Activated CD4-positive, alpha-beta memory T cell treated with anti-CD3 and anti-CD28 coated beads, Interleukin-2, amount 10 ng/mL, durations not matched to agents 7 days and 5 days (primary cell): ENCODE data around the gene TEX2. TPM values are rescaled to one million over a fixed set of nuclear protein-coding genes. Genes with fewer than 3 reads are reported as not detected.

Experiments
- CTCF ChIA-PET: fragments of 350-600 bp; sonication (Branson Sonifier 250); formaldehyde crosslinking; loops from one replicate; lab custom pipeline; 2021; ENCODE audit warnings: antibody characterized with exemption, inconsistent platforms; lab: Charles Lee
- POLR2A ChIA-PET: fragments of 350-600 bp; sonication (Branson Sonifier 250); formaldehyde crosslinking; loops from one replicate; lab custom pipeline; 2021; ENCODE audit warnings: antibody characterized with exemption; lab: Charles Lee
- DNase-seq: peaks from one replicate; pipeline ENCODE4 v3.0.0-alpha.2; 2020
- H3K27ac Mint-ChIP-seq: one replicate; pipeline ENCODE4 v1.8.0; 2021; ENCODE audit warnings: mild to moderate bottlenecking, mixed read lengths
- H3K27me3 Mint-ChIP-seq: one replicate; pipeline ENCODE4 v1.8.0; 2021; ENCODE audit warnings: mixed read lengths
- H3K36me3 Mint-ChIP-seq: one replicate; pipeline ENCODE4 v1.8.0; 2021; ENCODE audit warnings: low read depth, mixed read lengths
- H3K4me1 Mint-ChIP-seq: one replicate; pipeline ENCODE4 v1.8.0; 2021; ENCODE audit warnings: mixed read lengths
- H3K4me3 Mint-ChIP-seq: one replicate; pipeline ENCODE4 v1.8.0; 2021; ENCODE audit warnings: mild to moderate bottlenecking, mixed read lengths
- H3K9me3 Mint-ChIP-seq: one replicate; pipeline ENCODE4 v1.8.0; 2021; ENCODE audit warnings: mixed read lengths
- total RNA-seq, 2 experiments: library from RNA; stranded (reverse); gene quantifications; one replicate each; pipeline ENCODE4 v1.2.3, GENCODE V29; 2021

Gene TEX2
- total RNA-seq, 2 experiments from 2014 or later, result 10.5 to 12.4 TPM

DNA sequence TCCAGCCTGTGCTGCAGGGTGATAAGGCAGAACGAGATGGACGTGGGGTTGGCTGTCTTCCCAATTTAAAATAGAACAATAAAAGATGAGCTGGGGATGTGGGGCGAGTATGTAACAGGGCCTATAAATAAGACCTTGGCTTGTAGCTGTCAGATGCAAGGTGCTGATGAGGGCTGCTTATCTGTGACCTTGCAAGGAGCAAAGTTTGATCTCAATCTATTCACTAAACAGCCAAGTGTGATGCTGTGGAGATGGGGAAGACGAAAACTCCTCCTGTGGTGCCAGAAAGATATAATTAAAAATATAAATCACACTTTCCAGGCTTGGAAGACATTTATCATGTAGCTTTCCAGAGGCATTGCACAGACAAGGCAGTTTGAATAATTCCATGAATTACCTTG, 26.7 kb upstream of the TEX2 start:
- POLR2A ChIA-PET, result no interaction called here
- Mint-ChIP-seq H3K27me3 (peaks cover 3% of the 10 kb centered on the region), H3K9me3 (peaks cover 8% of the 10 kb centered on the region), H3K36me3 (peaks cover 3% of the 10 kb centered on the region), H3K27ac (no peak overlapping the region), H3K4me1 (no peaks in the 10 kb centered on the region), H3K4me3 (no peak overlapping the region)
- DNase-seq, result no peak
- CTCF ChIA-PET, result interaction anchor here (1.0 to 1.5 kb wide), 4 partner anchors 10 to 131 kb away, joined by 3 to 4 read pairs (median 4); no protein-coding TSS in a partner anchor

DNA sequence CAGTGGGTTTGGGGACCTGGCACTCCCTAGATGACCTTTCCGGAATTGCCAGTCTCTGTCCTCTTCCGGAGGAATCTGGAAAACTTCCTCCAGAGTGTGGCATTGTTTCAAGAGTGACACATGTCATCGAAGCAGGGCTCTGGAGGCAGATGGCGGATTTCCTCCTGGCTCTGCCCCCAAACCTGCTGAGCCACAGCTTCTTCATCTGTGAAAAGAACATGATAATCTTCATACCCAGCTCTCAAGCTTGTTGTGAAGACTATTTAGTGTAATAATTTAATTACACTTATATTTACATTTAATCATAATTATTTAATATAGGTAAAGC, 19.7 kb upstream of the TEX2 start:
- Mint-ChIP-seq H3K27ac (no peak overlapping the region), H3K4me3 (no peak overlapping the region), H3K27me3 (no peaks in the 10 kb centered on the region), H3K4me1 (peaks cover 6% of the 10 kb centered on the region), H3K9me3 (no peaks in the 10 kb centered on the region), H3K36me3 (no peaks in the 10 kb centered on the region)
- ChIA-PET CTCF (interaction anchor here (0.6 to 2.3 kb wide), 9 partner anchors 19 to 394 kb away, joined by 3 to 14 read pairs (median 3); partner anchors contain the start of gene GH1), POLR2A (interaction anchor here (2.6 kb wide), 1 partner anchor 137 kb away, joined by 17 read pairs; no protein-coding TSS in a partner anchor)
- DNase-seq, result no peak

DNA sequence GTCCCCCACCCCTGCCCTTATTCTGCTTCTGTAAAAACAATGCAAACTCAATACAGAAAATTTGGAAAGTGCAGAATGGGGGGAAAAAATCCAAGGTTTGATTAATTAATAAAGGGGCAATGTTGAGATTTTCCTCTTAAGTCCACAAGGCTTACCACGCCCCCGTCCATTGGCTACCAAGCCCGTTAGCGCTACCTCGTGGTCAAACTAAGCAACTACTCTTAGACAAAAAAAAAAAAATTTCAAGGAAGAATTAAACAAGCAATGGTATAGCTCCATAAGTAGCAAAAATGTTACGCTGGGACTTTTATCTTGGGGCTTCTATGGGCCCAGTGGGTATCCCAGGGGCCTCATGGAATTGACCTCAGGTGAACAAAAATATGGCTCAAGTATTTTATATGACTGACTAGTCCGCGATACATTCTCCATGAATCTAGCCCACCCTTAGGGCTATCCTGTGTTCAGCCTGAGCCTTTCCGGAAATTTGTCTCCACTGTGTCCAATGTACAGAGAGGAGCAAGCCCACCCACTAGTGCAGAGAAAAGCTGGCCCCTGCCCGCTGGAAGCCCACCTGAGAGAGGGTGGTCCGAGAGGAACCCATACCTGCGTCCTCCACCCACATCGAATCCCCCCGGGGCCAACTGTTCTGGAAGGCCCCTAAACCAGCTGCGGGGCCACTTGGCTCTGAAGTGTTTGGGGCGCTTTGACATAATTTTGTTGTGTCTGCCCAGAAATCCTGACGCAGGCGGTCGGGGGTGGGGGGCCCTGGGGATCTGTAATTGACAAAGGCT, 19.1 kb upstream of the TEX2 start:
- Mint-ChIP-seq H3K4me3 (no peak overlapping the region), H3K4me1 (peaks cover 6% of the 10 kb centered on the region), H3K27me3 (no peaks in the 10 kb centered on the region), H3K36me3 (no peaks in the 10 kb centered on the region), H3K27ac (no peak overlapping the region), H3K9me3 (no peaks in the 10 kb centered on the region)
- ChIA-PET POLR2A (interaction anchor here (0.8 to 2.6 kb wide), 5 partner anchors 19 to 148 kb away, joined by 3 to 17 read pairs (median 4); no protein-coding TSS in a partner anchor), CTCF (interaction anchor here (0.6 to 2.3 kb wide), 24 partner anchors 9 to 398 kb away, joined by 3 to 14 read pairs (median 3); partner anchors contain the start of genes CSHL1 and GH1)
- peak; percentile 55 for DNase-seq

DNA sequence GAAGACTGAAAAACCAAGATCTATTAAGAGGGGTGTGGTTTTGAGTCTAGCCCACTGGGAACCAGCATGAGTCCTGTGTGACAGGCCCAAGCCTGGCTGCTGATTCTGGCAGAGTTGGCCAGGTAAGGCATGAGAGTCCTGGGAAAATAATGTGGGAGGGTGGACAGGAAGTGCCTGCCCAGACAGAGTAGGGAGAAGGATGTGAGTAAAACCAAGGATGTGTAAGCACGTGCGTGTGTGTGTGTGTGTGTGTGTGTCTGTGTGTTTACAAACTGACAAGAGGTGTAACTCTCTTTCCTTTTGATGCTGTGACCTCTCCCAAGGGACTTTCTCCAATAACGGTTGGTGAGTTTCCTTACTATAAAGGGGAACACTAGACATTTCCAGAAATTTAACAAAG, 15.6 kb upstream of the TEX2 start:
- H3K36me3 Mint-ChIP-seq, result no peaks in the 10 kb centered on the region
- DNase-seq, result peak; percentile 22
- H3K27me3 Mint-ChIP-seq, result no peaks in the 10 kb centered on the region

DNA sequence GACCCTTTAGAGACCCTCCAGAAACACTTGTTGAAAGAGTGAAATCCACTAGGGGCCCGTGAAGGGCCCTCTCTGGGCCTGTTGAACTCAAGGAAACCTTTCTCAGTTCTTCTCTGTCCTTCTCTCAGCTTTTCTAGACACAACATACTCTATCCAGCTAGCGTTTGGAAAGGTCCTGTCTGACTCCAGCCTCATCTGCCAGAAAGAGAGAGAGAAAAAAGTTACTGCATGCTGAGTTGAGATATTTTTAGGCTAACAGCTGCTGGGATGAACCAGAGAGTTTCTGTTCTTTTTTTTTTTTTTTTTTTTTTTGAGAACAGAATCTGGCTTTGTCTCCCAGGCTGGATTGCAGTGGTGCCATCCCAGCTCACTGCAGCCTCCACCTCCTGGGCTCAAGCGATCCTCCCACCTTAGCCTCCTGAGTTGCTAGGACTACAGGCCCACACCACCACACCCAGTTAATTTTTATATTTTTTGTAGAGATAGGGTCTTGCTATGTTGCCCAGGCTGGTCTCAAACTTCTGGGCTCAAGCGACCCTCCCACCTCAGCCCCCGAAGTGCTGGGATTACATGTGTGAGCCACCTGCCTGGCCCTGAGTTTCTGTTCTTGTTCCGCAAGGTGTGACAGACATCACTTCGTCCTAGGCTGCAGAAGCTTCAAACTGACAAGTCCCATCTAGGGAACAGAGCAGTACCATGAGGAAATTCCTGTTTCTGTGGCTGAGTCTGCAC, 14.9 kb upstream of the TEX2 start:
- peaks cover 6% of the 10 kb centered on the region for H3K4me1 Mint-ChIP-seq
- ChIA-PET CTCF (no interaction called here), POLR2A (no interaction called here)
- H3K27ac Mint-ChIP-seq, result no peak overlapping the region
- H3K9me3 Mint-ChIP-seq, result no peaks in the 10 kb centered on the region
- no peaks in the 10 kb centered on the region for H3K36me3 Mint-ChIP-seq
- H3K4me3 Mint-ChIP-seq, result no peak overlapping the region
- no peaks in the 10 kb centered on the region for H3K27me3 Mint-ChIP-seq
- no peak for DNase-seq

More for the DNA sequence above, 15.6 kb upstream of the TEX2 start:
- Mint-ChIP-seq H3K4me1 (peaks cover 6% of the 10 kb centered on the region), H3K27ac (no peak overlapping the region), H3K4me3 (no peak overlapping the region), H3K9me3 (no peaks in the 10 kb centered on the region)
- CTCF ChIA-PET, result interaction anchor here (0.6 to 3.0 kb wide), 3 partner anchors 118 to 250 kb away, joined by 4 to 11 read pairs (median 8); no protein-coding TSS in a partner anchor
- POLR2A ChIA-PET, result interaction anchor here (1.6 kb wide), 1 partner anchor 133 kb away, joined by 7 read pairs; no protein-coding TSS in a partner anchor

DNA sequence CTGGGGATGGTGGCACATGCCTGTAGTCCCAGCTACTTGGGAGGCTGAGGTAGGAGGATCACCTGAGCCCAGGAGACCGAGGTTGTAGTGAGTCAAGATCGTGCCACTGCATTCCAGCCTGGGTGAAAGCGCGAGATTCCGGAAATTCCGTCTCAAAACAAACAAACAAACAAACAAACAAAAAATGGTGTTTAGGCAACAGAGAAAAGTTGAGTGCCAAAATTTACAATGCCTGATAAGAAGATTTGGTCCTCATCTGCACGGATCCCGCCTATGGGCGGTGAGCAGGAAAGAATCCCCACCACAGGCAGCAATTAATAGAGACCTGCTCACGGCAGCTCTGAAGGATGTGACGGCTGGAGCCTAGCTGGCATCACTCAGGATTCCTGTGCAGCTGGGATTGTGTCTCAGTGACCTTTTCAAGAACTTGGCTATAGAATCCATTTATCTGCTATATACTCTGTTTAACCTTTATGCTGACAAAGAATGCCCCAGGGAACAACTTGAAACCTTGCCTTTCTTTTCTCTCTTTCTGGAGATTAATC, 14.0 kb upstream of the TEX2 start:
- no peaks in the 10 kb centered on the region for H3K27me3 Mint-ChIP-seq
- ChIA-PET POLR2A (interaction anchor here (0.7 kb wide), 1 partner anchor 1348 kb away, joined by 4 read pairs; no protein-coding TSS in a partner anchor), CTCF (interaction anchor here (1.4 kb wide), 1 partner anchor 142 kb away, joined by 3 read pairs; no protein-coding TSS in a partner anchor)
- peaks cover 6% of the 10 kb centered on the region for H3K4me1 Mint-ChIP-seq
- peaks cover under 1% of the 10 kb centered on the region for H3K9me3 Mint-ChIP-seq
- no peak overlapping the region for H3K27ac Mint-ChIP-seq
- H3K36me3 Mint-ChIP-seq, result no peaks in the 10 kb centered on the region
- no peak for DNase-seq
- no peak overlapping the region for H3K4me3 Mint-ChIP-seq

DNA sequence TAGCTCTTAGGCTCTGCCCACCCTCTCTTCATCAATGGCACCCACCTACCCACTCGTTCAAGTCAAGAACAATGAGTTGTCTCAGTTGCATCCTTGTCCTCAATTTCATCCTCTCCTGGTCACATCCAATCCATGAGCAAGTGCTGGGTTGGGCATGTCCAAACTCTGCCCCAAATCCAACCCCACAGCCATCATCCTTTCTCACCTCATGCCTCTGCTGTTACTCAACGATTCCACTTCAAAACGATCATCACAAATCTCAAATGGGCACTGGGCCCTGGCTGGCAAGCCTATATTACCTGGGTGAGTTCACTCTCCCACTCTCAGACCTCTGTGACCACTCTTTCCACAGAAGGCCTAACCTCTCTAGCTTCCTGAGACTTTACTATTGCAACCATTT, 12.0 kb upstream of the TEX2 start:
- H3K9me3 Mint-ChIP-seq, result peaks cover 7% of the 10 kb centered on the region
- no peak overlapping the region for H3K4me3 Mint-ChIP-seq
- H3K27ac Mint-ChIP-seq, result no peak overlapping the region
- POLR2A ChIA-PET, result no interaction called here
- peaks cover 2% of the 10 kb centered on the region for H3K36me3 Mint-ChIP-seq
- DNase-seq, result no peak
- no peaks in the 10 kb centered on the region for H3K27me3 Mint-ChIP-seq
- H3K4me1 Mint-ChIP-seq, result peaks cover 23% of the 10 kb centered on the region
- CTCF ChIA-PET, result interaction anchor here (1.6 kb wide), 1 partner anchor 15 kb away, joined by 3 read pairs; no protein-coding TSS in a partner anchor

DNA sequence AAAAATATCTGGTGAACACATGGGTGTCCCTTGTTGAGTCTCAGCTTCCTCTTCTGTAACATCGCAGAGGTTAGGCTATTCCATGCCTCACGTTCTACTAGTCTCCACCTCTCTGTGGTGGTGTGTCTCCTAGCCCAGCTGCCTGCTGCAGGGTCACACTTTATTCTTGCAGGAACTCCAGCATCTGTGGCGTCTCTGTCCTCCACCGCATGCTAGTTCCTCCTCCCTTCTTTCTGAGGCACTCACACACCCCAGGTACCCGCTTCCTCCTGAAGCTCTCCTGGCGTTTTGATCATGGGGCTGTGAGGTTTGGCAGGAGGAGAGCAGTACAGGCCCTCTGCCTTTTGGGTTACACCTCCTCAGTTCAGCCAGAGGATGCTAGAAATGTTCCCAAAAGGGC, 9.9 kb upstream of the TEX2 start:
- Mint-ChIP-seq H3K4me3 (no peak overlapping the region), H3K27ac (no peak overlapping the region), H3K27me3 (peaks cover 6% of the 10 kb centered on the region), H3K9me3 (peaks cover 7% of the 10 kb centered on the region), H3K4me1 (peaks cover 27% of the 10 kb centered on the region), H3K36me3 (peaks cover 2% of the 10 kb centered on the region)
- ChIA-PET POLR2A (interaction anchor here (0.7 to 0.8 kb wide), 2 partner anchors 9 to 142 kb away, joined by 3 read pairs; no protein-coding TSS in a partner anchor), CTCF (interaction anchor here (0.6 to 1.4 kb wide), 4 partner anchors 8 to 492 kb away, joined by 3 to 4 read pairs (median 4); partner anchors contain the start of gene TEX2)
- no peak for DNase-seq

DNA sequence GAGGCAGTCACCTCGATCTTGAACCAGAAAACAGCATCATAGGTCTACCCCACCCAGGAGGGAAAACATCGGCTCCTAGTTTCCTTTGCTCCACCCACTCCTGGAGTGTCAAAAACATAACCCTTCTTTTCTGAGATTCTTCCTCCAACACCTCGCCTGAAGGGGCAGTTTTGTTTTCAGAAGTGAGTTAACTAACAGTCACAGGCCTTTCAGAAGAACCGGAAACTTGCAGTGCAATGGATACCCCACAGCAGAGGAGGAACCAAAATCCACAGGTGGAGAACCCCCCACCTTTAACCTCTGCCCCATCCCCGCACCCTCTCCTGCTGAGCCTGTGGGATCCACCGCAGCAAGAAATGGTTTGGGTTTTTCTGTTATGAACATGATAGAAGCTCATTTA, 7.8 kb upstream of the TEX2 start:
- POLR2A ChIA-PET, result interaction anchor here (4.0 kb wide), 1 partner anchor 125 kb away, joined by 19 read pairs; no protein-coding TSS in a partner anchor
- DNase-seq, result no peak
- CTCF ChIA-PET, result interaction anchor here (0.9 to 1.6 kb wide), 4 partner anchors 9 to 137 kb away, joined by 3 to 4 read pairs (median 3); no protein-coding TSS in a partner anchor

DNA sequence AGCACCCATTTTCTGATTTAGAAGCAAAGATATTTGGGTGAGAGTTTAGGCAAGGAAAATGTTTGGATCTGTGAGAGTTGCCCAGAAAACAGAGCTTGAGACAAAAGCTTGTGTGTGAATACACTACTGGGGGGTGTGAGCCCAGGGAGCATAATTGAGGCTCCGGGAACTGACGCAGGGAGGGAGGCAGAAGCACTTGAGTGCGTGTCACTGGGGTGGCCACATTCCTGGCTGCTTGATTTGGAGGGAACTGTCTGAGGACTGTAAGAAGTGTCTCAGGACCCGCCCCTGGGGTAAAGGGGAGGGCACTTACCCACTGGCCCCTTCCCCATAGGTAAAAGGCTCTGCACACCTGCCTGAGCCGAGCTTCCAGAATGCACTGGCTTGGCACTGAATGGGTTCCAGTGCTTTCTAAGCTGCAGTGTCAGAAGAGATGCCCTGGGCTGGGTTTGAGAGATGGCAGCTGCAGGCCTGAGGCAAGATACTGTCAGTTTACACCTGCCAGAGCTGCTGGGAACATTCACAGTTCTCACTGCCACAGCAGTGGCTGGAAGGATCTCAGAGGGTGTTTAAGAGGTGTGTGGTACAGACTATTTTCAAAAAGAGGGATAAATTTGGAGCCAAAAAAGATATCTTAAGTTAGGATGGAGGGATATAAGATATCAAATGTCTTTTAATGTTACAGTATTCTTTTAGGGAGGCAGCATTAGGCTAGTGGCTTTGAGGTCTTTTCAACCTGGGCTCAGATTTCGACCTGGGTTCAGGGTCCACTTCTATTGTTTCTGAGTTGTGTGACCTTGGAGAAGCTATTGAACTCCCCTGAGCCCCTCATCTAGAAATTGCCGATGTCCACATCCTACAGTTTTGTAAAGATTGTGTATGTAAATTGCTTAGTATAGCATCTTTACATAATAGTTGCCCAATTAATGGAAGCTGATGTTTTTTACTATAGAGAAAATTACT, 6.9 kb upstream of the TEX2 start:
- Mint-ChIP-seq H3K4me3 (no peak overlapping the region), H3K9me3 (peaks cover 7% of the 10 kb centered on the region), H3K4me1 (peaks cover 27% of the 10 kb centered on the region), H3K36me3 (peaks cover 2% of the 10 kb centered on the region), H3K27ac (peak overlapping the region; percentile 72), H3K27me3 (peaks cover 23% of the 10 kb centered on the region)
- DNase-seq, result no peak
- ChIA-PET POLR2A (interaction anchor here (4.0 kb wide), 1 partner anchor 124 kb away, joined by 19 read pairs; no protein-coding TSS in a partner anchor), CTCF (interaction anchor here (0.9 to 1.6 kb wide), 3 partner anchors 8 to 136 kb away, joined by 3 to 4 read pairs (median 3); no protein-coding TSS in a partner anchor)

More for the DNA sequence above, 7.8 kb upstream of the TEX2 start:
- Mint-ChIP-seq H3K36me3 (peaks cover 2% of the 10 kb centered on the region), H3K4me1 (peaks cover 27% of the 10 kb centered on the region), H3K27me3 (peaks cover 23% of the 10 kb centered on the region), H3K27ac (peak overlapping the region; percentile 72), H3K9me3 (peaks cover 7% of the 10 kb centered on the region), H3K4me3 (peak overlapping the region; percentile 24)

DNA sequence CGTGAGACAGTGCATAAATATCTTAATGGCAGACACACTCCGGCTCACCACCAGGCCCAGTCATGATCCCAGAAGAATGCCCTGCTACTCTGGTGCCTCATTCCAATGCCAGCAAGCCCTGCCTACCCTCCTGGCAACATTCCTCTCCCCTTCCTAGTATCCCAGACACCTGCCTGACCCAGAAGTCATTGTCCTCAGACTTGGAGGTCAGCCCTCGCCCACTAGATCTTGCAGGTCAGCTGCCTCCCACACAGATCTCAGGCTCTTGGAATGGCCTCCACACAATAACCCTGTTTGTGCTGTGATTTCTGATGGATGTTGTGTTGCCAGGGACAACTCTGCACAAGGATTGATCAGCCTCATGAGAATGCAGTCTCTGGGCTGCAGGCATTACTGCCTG, 1.8 kb upstream of the TEX2 start:
- Mint-ChIP-seq H3K4me1 (peaks cover 38% of the 10 kb centered on the region), H3K4me3 (no peak overlapping the region), H3K36me3 (no peaks in the 10 kb centered on the region), H3K27me3 (peaks cover 23% of the 10 kb centered on the region), H3K9me3 (no peaks in the 10 kb centered on the region), H3K27ac (no peak overlapping the region)
- DNase-seq, result no peak
- ChIA-PET CTCF (interaction anchor here (0.6 kb wide), 1 partner anchor 61 kb away, joined by 3 read pairs; no protein-coding TSS in a partner anchor), POLR2A (interaction anchor here (1.0 to 2.0 kb wide), 2 partner anchors 117 to 119 kb away, joined by 3 to 9 read pairs; no protein-coding TSS in a partner anchor)
